Loucy (cell line): ENCODE data around the gene RPS19BP1.

Source experiments
- H2AFZ ChIP-seq: fragments of 200-600 bp; sonication (generic); 2 replicates; pipeline ENCODE4 v1.6.0; 2016; ENCODE audit warnings: antibody characterized with exemption, mild to moderate bottlenecking, low read length, moderate library complexity
- H3F3A ChIP-seq: fragments of 200-600 bp; 2 replicates; pipeline ENCODE4 v1.6.0; 2016; ENCODE audit warnings: antibody characterized with exemption, low read depth, mild to moderate bottlenecking
- H3K27me3 ChIP-seq: fragments of 200-600 bp; sonication (generic); 2 replicates; pipeline ENCODE4 v1.6.1; 2014; ENCODE audit warnings: low read length, mild to moderate bottlenecking; ENCODE audit not compliant: insufficient read depth, poor library complexity, severe bottlenecking
- H3K36me3 ChIP-seq: fragments of 200-600 bp; sonication (generic); 2 replicates; pipeline ENCODE4 v1.6.1; 2016; ENCODE audit warnings: low read length; ENCODE audit not compliant: insufficient read depth
- H3K4me1 ChIP-seq: fragments of 200-600 bp; sonication (generic); 2 replicates; pipeline ENCODE4 v1.5.1; 2014; ENCODE audit warnings: low read length, mild to moderate bottlenecking; ENCODE audit not compliant: insufficient read depth, poor library complexity, severe bottlenecking
- H3K4me2 ChIP-seq: fragments of 200-600 bp; sonication (generic); 2 replicates; pipeline ENCODE4 v1.6.0; 2014; ENCODE audit warnings: antibody characterized with exemption, low read length, low read depth, mild to moderate bottlenecking; ENCODE audit not compliant: poor library complexity, severe bottlenecking
- H3K4me3 ChIP-seq: fragments of 200-600 bp; sonication (generic); 2 replicates; pipeline ENCODE4 v1.5.1; 2014; ENCODE audit warnings: low read length, mild to moderate bottlenecking, mixed read lengths; ENCODE audit not compliant: poor library complexity, severe bottlenecking
- H3K79me2 ChIP-seq: fragments of 200-600 bp; sonication (generic); 2 replicates; pipeline ENCODE4 v1.6.1; 2014; ENCODE audit warnings: low read length; ENCODE audit not compliant: insufficient read depth
- H3K9ac ChIP-seq: fragments of 200-600 bp; sonication (generic); 2 replicates; pipeline ENCODE4 v1.6.0; 2014; ENCODE audit warnings: mild to moderate bottlenecking, low read depth, low read length, moderate library complexity; ENCODE audit not compliant: poor library complexity, severe bottlenecking
- H3K9me2 ChIP-seq: fragments of 200-600 bp; sonication (generic); replicated peaks from 2 replicates; pipeline ENCODE4 v1.6.1; 2016; ENCODE audit warnings: low read depth, low read length, mixed read lengths
- H3K9me3 ChIP-seq: fragments of 200-600 bp; sonication (generic); 2 replicates; pipeline ENCODE4 v1.6.1; 2014; ENCODE audit warnings: mild to moderate bottlenecking, antibody characterized with exemption, low read length, low read depth; ENCODE audit not compliant: insufficient read depth
- H4K20me1 ChIP-seq: fragments of 200-600 bp; sonication (generic); 2 replicates; pipeline ENCODE4 v1.6.0; 2014; ENCODE audit warnings: antibody characterized with exemption, low read length, mild to moderate bottlenecking; ENCODE audit not compliant: insufficient read depth, poor library complexity, severe bottlenecking
- CTCF ChIP-seq: fragments of 200-600 bp; sonication (generic); conservative IDR thresholded peaks from 2 replicates; pipeline ENCODE4 v1.5.1; 2014; ENCODE audit warnings: mild to moderate bottlenecking, antibody characterized with exemption, low read length
- EZH2phosphoT487 ChIP-seq: fragments of 200-600 bp; IDR thresholded peaks from 2 replicates; pipeline ENCODE4 v1.6.1; 2018; ENCODE audit warnings: antibody characterized with exemption, mild to moderate bottlenecking, moderate library complexity, borderline replicate concordance

The RPS19BP1 gene

GRCh38 chr22:39480557-39480956 lies 52.0 kb downstream of the RPS19BP1 start:
- no peaks in the 10 kb centered on the region for H3K27me3 ChIP-seq
- no peak for TF ChIP-seq EZH2phosphoT487
- no peak for TF ChIP-seq CTCF
- H4K20me1 ChIP-seq, result peaks cover 2% of the 10 kb centered on the region
- no peaks in the 10 kb centered on the region for H3F3A ChIP-seq
- no peaks in the 10 kb centered on the region for H3K9me3 ChIP-seq
- H2AFZ ChIP-seq, result no peak overlapping the region
- peaks cover 4% of the 10 kb centered on the region; the same call in 1 of the 2 replicates for H3K36me3 ChIP-seq
- no peaks in the 10 kb centered on the region for H3K79me2 ChIP-seq
- H3K4me3 ChIP-seq, result no peak overlapping the region
- no peaks in the 10 kb centered on the region for H3K4me1 ChIP-seq
- H3K4me2 ChIP-seq, result no peak overlapping the region
- H3K9ac ChIP-seq, result no peak overlapping the region
- H3K9me2 ChIP-seq, result no peaks in the 10 kb centered on the region

GRCh38 chr22:39479254-39479653 lies 53.3 kb downstream of the RPS19BP1 start:
- Histone ChIP-seq H3K9ac (no peak overlapping the region), H3K9me3 (no peaks in the 10 kb centered on the region), H3F3A (no peaks in the 10 kb centered on the region), H3K4me3 (no peak overlapping the region), H4K20me1 (peaks cover 2% of the 10 kb centered on the region), H3K79me2 (no peaks in the 10 kb centered on the region), H3K36me3 (peaks cover 4% of the 10 kb centered on the region; the same call in 1 of the 2 replicates), H3K27me3 (no peaks in the 10 kb centered on the region), H3K4me1 (peaks cover 3% of the 10 kb centered on the region), H2AFZ (no peak overlapping the region), H3K4me2 (no peak overlapping the region), H3K9me2 (no peaks in the 10 kb centered on the region)
- TF ChIP-seq EZH2phosphoT487 (no peak), CTCF (no peak)
